ENCODE measurements around the gene FKBP2.

GRCh38 chr11:64243236-64243854, 2.5 kb downstream of the FKBP2 start:
- TF ChIP-seq CTCF (IDR thresholded peaks at IDR 0.05; ENCODE audit: poor library complexity) (no peak), EZH2 (IDR thresholded peaks at IDR 0.05; ENCODE audit: borderline replicate concordance) (no peak)

Measured in hepatocyte (in vitro differentiated cells).